GM18870 (cell line): ENCODE measurements around the gene SH3RF3.
A peak's percentile ranks its signal among the peaks of the same experiment; 100 is the strongest.
"Not testable (repeated sequence)": the region's sequence is repeated elsewhere in the genome, so short reads cannot be mapped to it uniquely, and the experiment has no call there.

Source experiments
- ATAC-seq: cut with Tn5 transposase; IDR thresholded peaks from one replicate; pipeline ENCODE4 v1.9.1; 2021; ENCODE audit warnings: moderate library complexity; ENCODE audit not compliant: unreplicated experiment

The SH3RF3 gene

GRCh38 chr2:109213646-109214433, 84.8 kb downstream of the SH3RF3 start:
- ATAC-seq = peak; percentile 83

DNA sequence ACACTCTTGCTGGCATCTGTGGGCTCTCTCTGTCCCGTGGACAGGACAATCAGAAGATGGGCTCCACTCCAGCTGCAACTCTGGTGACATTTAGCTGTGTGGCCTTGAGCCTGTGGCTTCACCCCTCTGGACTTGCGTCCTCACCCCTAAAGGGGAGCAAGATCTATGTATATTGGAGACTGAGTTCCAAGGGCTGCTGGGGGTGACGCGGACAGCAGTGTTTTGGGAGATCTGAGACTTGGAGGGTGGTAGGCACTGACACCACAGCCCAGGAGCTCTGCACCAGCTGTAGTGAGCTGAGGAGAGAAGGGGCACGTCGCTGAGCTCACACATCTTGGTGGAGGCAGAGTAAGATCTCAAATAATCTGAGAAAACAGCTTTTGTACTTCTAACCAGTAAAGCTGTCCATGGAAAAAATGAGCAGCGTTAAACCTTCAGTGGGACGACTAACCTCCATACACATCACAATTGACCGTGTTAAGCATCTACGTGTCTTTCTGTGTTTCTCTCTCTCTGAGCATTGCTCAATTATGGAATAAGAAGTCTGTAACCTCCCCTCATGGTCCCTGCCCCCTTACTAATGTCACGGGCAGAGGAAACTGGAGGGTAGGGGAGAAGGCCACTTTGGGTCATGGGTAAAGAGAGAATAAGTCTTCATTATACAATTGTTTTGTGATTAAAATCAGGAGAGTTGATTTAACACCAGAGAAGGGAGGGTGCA, 85.8 kb downstream of the SH3RF3 start:
- no peak for ATAC-seq

DNA sequence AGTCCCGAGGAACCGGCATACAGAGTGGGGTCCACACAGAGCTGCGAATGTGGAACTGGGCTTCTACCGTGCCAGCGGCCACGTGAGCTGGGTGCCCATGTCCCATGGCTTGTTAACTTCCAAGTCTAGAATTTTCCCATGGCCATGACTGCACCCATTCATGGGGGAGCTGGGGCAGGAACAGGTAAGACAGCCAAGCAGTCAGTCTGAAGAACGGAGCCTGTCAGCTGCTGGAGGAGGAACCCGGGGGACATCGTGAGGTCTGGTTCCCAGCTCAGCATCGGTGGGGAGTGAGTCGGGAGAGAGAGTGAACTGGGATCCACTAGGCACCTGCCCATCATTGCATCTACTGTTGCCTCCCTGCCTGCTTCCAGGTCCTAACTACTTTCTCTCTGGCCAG, 86.9 kb downstream of the SH3RF3 start:
- no peak for ATAC-seq

- ATAC-seq = no peak
Measured at GRCh38 chr2:109216332-109216731, 87.3 kb downstream of the SH3RF3 start.

DNA sequence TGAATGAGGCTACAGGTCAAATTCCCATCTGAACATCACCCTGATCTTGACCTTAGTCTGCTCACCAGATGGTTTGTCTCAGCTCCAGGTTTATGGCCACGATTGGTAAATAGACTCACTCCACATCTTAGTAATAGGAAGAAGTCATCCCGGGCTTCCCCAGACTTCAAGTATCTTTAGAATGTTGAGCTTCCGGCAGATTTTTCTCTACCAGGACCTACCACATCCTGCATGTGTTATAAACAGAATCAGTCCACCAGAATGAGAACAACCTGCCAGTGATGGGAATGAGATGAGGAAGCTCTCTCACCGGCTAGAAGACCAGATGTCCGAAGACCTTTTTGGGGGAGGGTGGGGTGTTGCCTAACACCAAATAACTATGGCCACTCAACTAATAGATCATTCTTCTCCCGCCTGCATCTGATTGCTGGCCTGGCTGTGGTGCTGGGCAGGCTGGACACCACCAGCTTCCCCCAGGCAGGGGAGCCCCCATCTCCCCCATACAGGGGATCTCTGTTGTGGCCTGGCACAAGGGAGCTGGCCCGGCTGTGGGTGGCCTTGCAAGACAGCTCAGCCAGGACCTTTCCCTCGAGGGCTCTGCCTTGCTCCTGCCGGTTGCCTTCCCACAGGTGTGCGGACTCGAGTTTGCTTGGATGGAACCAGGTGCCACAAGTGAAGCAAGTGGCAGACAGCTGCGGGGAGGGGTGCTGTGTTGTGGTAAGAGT, 88.5 kb downstream of the SH3RF3 start:
- ATAC-seq = no peak

DNA sequence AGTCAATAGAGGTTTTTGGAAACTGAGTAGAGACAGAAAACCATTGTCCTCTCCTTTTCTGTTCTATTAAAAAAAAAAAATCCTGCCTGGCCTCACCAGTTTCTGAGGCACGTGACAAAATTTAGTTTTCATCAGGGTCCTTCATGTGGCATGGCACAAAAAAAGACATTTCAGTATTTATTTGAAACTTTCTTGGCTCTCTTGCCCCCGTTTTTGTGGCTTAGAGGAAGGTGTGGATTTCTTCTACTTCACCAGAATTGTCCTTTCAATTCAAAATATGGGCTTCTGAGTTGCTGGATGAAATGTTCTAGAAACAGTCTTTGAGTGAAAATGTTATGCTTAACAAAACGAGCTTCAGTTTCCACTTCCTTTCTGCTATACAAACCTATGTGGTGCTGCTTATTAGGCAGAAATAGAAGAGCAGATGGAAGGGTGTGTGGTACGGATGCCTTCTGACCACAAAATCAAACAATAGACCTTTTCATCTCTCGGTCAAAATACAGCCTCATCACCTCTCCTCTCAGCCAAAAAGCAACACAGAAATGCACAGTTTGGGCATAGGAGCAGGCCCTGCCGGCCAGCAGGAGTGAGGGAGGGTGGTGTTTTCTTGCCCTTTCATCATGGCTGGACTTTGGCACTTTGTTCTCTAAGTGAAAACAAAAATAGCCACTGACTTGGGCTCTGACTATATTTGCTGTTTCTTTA, 89.2 kb downstream of the SH3RF3 start:
- no peak for ATAC-seq

- no peak for ATAC-seq
Measured at GRCh38 chr2:109218792-109219126, 89.8 kb downstream of the SH3RF3 start.

DNA sequence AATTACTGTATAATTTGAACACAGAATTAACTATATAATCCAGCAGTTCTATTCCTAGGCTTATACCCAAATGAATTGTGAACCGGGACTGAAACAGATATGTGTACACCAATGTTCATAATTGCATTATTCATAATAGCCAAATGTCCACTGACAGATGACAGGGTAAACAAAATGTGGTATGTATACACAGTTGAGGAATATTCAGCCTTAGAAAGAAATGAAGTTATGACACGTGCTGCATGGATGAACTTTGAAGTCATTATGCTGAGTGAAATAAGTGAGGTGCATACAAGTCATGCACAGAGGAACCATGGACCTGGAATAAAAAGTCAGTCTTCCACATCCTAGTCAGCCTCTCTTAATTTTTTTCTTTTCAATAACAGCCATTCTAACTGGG, 91.9 kb downstream of the SH3RF3 start:
- ATAC-seq = no peak

DNA sequence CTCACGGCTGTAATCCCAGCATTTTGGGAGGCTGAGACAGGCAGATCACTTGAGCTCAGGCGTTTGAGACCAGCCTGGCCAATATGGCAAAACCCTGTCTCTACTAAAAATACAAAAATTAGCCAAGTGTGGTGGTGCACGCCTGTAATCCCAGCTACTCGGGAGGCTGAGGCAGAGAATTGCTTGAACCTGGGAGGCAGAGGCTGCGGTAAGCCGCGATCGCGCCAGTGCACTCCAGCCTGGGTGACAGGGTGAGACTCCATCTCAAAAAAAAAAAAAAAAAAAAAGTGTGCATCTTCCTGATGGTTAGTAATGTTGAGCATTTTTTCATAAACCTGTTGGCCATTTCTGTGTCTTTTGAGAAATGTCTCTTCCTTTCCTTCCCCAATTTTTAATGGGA, 92.3 kb downstream of the SH3RF3 start:
- ATAC-seq = not testable (repeated sequence)

GRCh38 chr2:109222422-109222821, 93.4 kb downstream of the SH3RF3 start:
- no peak for ATAC-seq

GRCh38 chr2:109222825-109223471, 93.9 kb downstream of the SH3RF3 start:
- no peak for ATAC-seq

- no peak for ATAC-seq
Measured at GRCh38 chr2:109223490-109223889, 94.5 kb downstream of the SH3RF3 start.

DNA sequence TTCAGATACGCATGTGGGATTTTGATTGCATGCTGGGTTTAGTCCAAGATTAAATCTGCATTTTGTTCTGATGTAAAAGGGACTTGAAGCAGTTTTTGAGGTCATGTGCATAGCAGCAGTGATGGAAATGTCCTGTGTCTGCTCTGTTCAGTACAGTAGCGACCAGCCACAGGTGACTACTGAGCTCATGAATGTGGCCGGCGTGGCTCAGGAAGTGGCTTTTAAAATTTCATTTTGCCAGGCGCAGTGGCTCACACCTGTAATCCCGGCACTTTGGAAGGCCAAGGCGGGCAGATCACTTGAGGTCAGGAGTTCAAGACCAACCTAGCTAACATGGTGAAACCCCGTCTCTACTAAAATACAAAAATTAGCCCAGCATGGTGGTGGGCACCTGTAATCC, 95.3 kb downstream of the SH3RF3 start:
- not testable (repeated sequence) for ATAC-seq

DNA sequence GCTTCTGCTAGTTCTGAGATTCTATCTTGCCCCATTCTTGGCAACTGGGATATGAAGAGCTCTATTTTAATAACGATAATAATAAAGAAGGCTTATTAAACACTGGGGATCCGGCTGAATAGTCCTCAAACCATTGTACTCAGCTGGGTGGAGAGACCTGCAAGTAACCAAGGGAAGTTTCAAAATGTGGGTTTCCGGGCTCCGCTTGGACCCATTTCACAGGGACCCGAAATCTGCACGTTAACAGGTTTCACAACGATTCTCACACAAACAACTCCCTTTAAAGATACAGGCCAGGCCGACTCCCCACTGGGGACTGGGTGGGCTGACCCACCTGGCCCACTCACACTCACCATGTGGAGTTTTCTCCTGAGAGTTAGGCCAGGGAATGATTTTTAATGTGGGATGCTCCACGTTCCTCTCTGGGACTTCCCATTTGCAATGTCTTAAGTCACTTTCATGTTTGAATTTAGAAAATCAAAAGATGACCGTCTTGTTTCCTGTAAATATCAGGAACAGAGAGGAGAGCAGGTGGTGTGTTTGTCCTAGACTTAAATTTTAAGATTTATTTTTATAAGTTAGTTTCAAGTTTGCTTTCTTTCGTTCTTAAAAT, 96.3 kb downstream of the SH3RF3 start:
- no peak for ATAC-seq

DNA sequence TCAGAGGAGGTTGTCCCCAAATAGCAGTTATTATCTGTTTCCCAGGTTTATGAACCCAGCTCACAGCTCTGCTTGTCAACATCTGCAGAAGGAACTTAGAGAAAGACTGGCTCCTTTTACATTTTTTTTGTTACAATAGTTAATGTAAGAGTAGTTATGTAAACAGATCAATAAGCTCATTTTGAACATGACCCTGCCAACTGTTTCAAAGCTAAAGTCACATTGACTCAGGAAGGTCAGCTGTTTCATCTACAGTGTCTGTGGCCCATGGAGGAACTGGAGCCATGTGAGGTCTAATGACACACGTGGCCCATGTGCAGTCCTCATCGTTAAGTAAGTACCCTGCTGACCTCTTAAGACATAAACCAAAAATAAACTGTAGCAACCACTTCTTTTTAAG, 97.1 kb downstream of the SH3RF3 start:
- no peak for ATAC-seq

DNA sequence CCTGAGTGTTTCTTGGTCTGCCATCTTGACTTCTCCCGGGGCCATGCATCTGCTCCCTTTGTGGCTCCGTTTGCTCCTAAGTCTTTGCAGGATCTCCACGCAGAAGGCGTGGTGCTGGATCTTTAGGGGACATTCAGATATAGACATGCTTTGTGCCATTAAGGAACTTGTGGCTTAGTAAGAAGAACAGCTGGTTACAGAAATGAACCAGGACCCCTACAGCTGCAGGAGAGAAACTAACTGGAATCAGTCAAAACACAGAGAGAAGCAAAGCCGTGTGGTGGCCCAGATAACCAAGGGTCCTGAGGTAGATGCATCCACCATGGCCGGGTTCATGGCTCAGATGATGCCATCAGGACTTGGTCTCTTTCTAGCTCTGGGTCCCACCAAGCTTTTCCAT, 97.6 kb downstream of the SH3RF3 start:
- ATAC-seq = no peak

GRCh38 chr2:109229094-109229675, 100.2 kb downstream of the SH3RF3 start:
- ATAC-seq = no peak

DNA sequence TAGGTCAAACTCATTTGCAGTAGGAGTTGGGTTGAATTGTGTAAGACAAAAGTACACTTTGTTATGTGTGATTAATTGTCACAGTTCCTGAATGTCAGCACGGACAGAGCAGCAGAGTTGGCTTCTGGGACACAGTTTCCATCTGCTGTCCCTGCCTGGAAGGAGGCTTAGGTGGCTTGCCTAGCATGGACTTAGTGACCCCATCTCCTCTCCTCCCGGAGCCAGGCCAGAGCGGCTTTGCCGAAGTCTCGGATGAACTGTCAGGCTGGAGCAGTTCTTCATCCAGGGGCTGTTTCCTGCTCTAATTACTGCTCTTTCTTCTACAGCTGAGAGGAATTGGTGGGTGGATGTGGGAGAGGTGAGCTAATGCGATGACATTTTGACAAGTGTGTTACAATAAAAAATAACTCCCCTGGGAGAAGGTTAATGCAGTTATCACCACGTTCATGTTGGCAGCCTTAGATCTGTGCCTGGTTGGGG, 102.0 kb downstream of the SH3RF3 start:
- ATAC-seq = no peak

GRCh38 chr2:109231428-109231827, 102.4 kb downstream of the SH3RF3 start:
- no peak for ATAC-seq
